ENCODE results near the gene VILL.
A peak's percentile ranks its signal among the peaks of the same experiment; 100 is the strongest.

The VILL gene

DNA sequence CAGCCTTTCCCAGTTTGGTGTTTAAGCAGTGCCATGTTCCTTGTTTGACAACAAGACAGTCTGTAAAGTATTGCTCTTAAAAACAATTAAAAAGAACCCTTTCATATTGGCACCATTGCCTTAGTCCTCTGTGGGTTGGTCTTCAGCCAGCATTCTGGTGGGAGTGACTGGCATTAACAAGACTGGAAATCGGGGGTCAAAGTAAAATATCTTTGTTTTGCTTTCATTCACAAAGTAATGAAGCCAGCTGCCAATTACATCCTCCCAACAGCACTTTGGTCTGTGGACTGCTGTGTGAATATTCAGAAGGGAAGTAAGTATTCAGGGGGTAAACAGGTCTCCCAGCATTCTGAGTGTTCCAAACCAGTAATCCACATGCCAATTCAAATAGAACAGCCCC, 8.3 kb upstream of the VILL start:
- H3K27ac ChIP-seq: no peak overlapping the region; the same call in 1 of the 2 replicates
- no peak for DNase-seq (ENCODE audit: low spot score)
- TF ChIP-seq, protein P1, sequence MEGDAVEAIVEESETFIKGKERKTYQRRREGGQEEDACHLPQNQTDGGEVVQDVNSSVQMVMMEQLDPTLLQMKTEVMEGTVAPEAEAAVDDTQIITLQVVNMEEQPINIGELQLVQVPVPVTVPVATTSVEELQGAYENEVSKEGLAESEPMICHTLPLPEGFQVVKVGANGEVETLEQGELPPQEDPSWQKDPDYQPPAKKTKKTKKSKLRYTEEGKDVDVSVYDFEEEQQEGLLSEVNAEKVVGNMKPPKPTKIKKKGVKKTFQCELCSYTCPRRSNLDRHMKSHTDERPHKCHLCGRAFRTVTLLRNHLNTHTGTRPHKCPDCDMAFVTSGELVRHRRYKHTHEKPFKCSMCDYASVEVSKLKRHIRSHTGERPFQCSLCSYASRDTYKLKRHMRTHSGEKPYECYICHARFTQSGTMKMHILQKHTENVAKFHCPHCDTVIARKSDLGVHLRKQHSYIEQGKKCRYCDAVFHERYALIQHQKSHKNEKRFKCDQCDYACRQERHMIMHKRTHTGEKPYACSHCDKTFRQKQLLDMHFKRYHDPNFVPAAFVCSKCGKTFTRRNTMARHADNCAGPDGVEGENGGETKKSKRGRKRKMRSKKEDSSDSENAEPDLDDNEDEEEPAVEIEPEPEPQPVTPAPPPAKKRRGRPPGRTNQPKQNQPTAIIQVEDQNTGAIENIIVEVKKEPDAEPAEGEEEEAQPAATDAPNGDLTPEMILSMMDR (conservative IDR thresholded peaks at IDR 0.05; ENCODE audit: low read depth): no peak
- ChIA-PET CTCF (no interaction called here), POLR2A (ENCODE audit: low non-redundant PET) (no interaction called here)

DNA sequence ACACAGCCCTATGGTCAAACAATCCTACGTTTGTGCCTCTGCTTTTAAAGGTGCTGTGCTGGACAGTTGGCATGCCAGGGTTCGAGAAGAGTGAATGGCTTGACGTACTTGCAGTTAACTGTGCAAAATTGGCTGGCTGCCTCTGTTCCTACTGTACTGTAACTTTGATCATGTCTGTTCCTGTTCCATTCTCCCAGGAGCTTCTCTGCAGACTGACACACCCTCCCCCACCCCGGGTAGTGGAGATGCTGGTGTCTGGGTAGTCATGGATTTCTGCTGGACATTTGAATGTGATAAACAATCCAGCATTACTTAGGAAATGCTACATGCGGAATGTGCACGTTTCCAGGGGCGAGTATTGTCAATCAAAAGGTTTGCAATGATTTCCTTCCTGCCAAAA, 6.5 kb upstream of the VILL start:
- TF ChIP-seq, protein P1 (conservative IDR thresholded peaks at IDR 0.05; ENCODE audit: low read depth): no peak
- ChIA-PET CTCF (interaction anchor here (0.8 kb wide), 1 partner anchor 17 kb away, joined by 5 read pairs; no protein-coding TSS in a partner anchor), POLR2A (ENCODE audit: low non-redundant PET) (no interaction called here)
- peak overlapping the region; percentile 54 for H3K27ac ChIP-seq
- no peak for DNase-seq (ENCODE audit: low spot score)

DNA sequence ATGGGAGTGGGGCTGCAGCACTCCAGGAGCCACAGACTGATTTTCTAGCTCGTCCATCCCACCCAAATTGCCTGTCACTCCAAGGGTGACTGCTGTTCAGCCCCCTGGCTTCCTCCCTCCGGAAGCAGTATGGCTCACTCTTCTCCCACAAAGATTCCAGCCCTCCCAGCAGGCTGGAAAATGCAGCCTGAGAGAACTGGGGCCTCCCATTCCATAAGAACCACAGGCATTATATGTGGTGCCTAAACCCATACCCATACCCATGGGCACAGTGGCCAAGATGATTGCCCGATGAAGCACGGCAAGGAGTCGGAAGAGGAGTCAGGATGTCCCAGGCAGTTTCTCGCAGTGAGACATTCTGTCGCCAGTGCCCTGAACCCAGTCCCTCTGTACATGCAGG, 6.0 kb upstream of the VILL start:
- ChIA-PET POLR2A (ENCODE audit: low non-redundant PET) (no interaction called here), CTCF (no interaction called here)
- DNase-seq (ENCODE audit: low spot score): no peak
- TF ChIP-seq, protein P1 (conservative IDR thresholded peaks at IDR 0.05; ENCODE audit: low read depth): no peak
- H3K27ac ChIP-seq: peak overlapping the region; percentile 54

DNA sequence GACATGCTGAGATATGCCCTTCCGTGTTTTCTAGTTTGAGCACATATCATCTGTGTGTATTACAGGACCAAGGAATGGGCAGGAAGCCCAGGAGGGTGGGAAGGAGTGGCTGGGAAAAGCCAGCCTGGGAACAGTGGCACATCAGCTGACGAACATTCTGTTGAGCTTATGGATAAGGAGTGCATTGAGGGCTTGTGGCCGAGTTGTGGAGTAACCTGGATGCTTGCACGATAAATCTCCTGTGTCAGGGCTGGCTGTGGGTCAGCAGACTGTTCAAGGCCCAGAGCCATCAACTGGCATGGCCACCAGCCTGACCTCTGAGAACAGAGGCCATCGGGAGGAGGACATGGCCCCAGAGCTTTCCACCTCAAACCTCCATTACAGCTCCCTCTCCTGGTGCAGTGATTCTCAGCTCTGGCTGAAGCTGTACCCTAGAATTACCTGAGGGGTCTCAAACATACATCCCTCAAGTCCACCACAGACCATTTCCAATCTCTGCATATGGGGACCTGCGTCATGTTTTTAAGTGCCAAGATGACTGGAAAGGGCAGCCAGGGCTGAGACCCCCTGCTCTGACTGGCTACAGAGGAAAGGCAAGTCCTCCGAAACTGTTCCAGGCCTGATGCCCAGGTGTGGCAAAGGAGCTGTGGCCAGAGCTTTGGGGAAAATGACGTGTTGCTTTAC, 4.8 kb upstream of the VILL start:
- CTCF ChIA-PET: no interaction called here
- POLR2A ChIA-PET (ENCODE audit: low non-redundant PET): no interaction called here
- DNase-seq (ENCODE audit: low spot score): no peak
- peak overlapping the region; percentile 54 for H3K27ac ChIP-seq
- TF ChIP-seq, protein P1 (conservative IDR thresholded peaks at IDR 0.05; ENCODE audit: low read depth): no peak

DNA sequence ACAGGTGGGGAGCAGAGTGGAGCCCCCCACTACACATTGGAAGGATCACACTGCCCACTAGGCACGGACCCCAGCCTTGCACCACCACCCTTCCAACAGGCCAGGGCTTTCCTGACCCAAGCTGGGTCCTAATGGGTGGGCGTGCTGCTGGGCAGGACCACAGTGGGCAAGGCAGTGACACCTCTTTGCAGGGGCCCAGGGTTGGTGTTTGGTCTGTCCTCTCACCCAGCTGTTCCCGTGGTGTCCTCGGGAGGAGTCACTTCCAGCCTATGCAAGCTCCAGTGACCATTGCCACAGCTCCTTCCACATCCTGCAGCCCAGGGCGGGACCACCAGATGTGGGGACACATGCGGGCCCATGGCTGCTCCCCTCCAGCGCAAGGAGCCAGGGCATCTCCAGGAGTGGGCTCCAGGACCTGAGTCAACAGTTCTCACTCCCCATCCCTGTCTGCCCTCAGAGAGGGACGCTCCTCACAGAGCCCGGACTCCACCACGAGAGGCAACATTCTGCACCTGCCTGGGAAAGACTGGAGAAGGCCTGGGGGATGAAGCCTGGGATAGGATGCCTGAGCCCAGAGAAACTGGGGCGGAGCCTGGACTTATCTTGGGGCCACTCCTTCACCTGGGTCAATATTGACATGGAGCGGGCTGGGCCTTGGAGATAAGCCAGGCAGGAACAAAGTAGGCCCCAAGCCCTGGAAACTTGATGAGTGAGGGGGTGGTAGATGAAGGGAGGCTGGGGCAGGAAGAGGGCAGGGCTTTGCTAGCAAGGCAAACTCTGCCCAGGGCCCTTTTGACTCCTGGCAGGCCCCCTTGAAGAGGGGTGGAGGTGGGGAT, 3.9 kb upstream of the VILL start:
- peak overlapping the region; percentile 54 for H3K27ac ChIP-seq
- peak; percentile 30 for DNase-seq (ENCODE audit: low spot score)
- ChIA-PET CTCF (no interaction called here), POLR2A (ENCODE audit: low non-redundant PET) (no interaction called here)
- TF ChIP-seq, protein P1 (conservative IDR thresholded peaks at IDR 0.05; ENCODE audit: low read depth): no peak

DNA sequence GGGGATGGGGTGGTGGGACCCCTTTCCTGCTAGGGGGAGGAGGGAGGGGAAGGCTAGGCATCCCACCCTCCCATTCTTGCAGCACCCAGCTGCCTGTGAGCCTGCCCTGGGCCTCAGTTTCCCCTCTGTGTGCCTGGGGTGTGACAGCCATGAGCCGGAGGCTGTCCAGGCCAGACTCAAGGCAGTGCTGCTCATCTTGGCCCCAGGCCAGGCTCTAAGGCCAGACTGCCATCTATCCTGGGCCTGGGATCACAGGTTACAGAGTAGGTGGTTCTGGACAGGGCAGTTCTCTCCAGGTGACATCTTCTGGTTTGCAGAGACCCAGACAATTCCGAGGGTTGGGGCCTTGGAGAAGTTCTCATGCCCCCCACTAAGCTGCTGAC, 3.3 kb upstream of the VILL start:
- no peak for DNase-seq (ENCODE audit: low spot score)
- POLR2A ChIA-PET (ENCODE audit: low non-redundant PET): no interaction called here
- CTCF ChIA-PET: no interaction called here

More for the DNA sequence above, 3.3 kb upstream of the VILL start:
- peak overlapping the region; percentile 54; the same call in 1 of the 2 replicates for H3K27ac ChIP-seq
- TF ChIP-seq, protein P1 (conservative IDR thresholded peaks at IDR 0.05; ENCODE audit: low read depth): no peak
